HepG2 (cell line): ENCODE measurements around the gene SUPV3L1. TPM values are rescaled to one million over a fixed set of nuclear protein-coding genes. Genes with fewer than 3 reads are reported as not detected.

Source experiments
- ATF7 ChIP-seq, 2 experiments: fragments of 450-650 bp in 1 of 2; sonication (generic) in 1 of 2; formaldehyde crosslinking in 1 of 2; IDR thresholded peaks; 2 replicates each; pipeline versions ENCODE4 v1.4.0 to v1.6.1; 2016 to 2020; ENCODE audit warnings: antibody characterized with exemption in 1 of 2, mild to moderate bottlenecking in 1 of 2, missing genetic modification reagents in 1 of 2
- CEBPB ChIP-seq: IDR thresholded peaks from 2 replicates; pipeline ENCODE4 v1.6.1; 2011; ENCODE audit warnings: low read depth, low read length, improper control_type of control experiment, borderline replicate concordance
- CEBPG ChIP-seq: IDR thresholded peaks from 2 replicates; pipeline ENCODE4 v1.6.1; 2016
- CSRNP1 ChIP-seq: sonication (generic); formaldehyde crosslinking; IDR thresholded peaks from 2 replicates; pipeline ENCODE4 v1.8.1; 2023; ENCODE audit warnings: mild to moderate bottlenecking, missing genetic modification reagents
- EHMT2 ChIP-seq: fragments of 200-600 bp; sonication (generic); IDR thresholded peaks from 2 replicates; pipeline ENCODE4 v1.7.0; 2017; ENCODE audit warnings: antibody characterized with exemption, low read depth, low read length, borderline replicate concordance
- NR2F1 ChIP-seq, 2 experiments: fragments of 450-650 bp in 1 of 2; formaldehyde crosslinking in 1 of 2; IDR thresholded peaks; 2 replicates each; pipeline versions ENCODE4 v1.5.0 to v1.6.1; 2016 to 2020; ENCODE audit warnings: mild to moderate bottlenecking in 1 of 2, missing compliant biosample characterization in 1 of 2, missing genetic modification reagents in 1 of 2, moderate library complexity in 1 of 2
- POLR2G ChIP-seq: fragments of 200-400 bp; formaldehyde crosslinking; IDR thresholded peaks from 2 replicates; pipeline ENCODE4 v1.6.1; 2018; ENCODE audit warnings: mild to moderate bottlenecking, low read depth, low read length, moderate library complexity
- SAP130 ChIP-seq: IDR thresholded peaks from 2 replicates; pipeline ENCODE4 v1.6.1; 2016; ENCODE audit warnings: low read depth
- SIX1 ChIP-seq: sonication (generic); formaldehyde crosslinking; IDR thresholded peaks from 2 replicates; pipeline ENCODE4 v1.4.0; 2020; ENCODE audit warnings: missing genetic modification reagents, borderline replicate concordance
- TEAD3 ChIP-seq: optimal IDR thresholded peaks from 2 replicates; pipeline ENCODE3; 2016; ENCODE audit warnings: borderline replicate concordance
- TSC22D2 ChIP-seq: sonication (generic); formaldehyde crosslinking; IDR thresholded peaks from 2 replicates; pipeline ENCODE4 v1.5.1; 2020; ENCODE audit warnings: missing genetic modification reagents, mild to moderate bottlenecking, borderline replicate concordance
- ZNF343 ChIP-seq: sonication (generic); formaldehyde crosslinking; IDR thresholded peaks from 2 replicates; pipeline ENCODE4 v1.4.0; 2020; ENCODE audit warnings: mild to moderate bottlenecking, missing genetic modification reagents
- ZNF503 ChIP-seq: sonication (generic); formaldehyde crosslinking; IDR thresholded peaks from 2 replicates; pipeline ENCODE4 v1.4.0; 2020; ENCODE audit warnings: missing genetic modification reagents
- ZNF782 ChIP-seq: sonication (generic); formaldehyde crosslinking; IDR thresholded peaks from 2 replicates; pipeline ENCODE4 v1.4.0; 2020; ENCODE audit warnings: missing genetic modification reagents, mild to moderate bottlenecking, borderline replicate concordance
- polyA plus RNA-seq, 8 experiments: library from polyadenylated mRNA; depleted of rRNA in 3 of 8; stranded (reverse) in 7 of 8; unstranded in 1 of 8; fragments of >200 nt; fragmentation: Illumina TruSeq in 4 of 8; extraction: Trizol in 4 of 8; gene quantifications; 2 replicates each; pipeline versions ENCODE4 v1.2.1 to v1.2.3, GENCODE V29; 2011 to 2016; ENCODE audit warnings: low read depth in 4 of 8, missing spikeins in 1 of 8, mixed read lengths in 1 of 8; ENCODE audit not compliant: insufficient read depth in 1 of 8
- total RNA-seq, 5 experiments: library from RNA; depleted of rRNA; stranded (reverse); fragments of >200 nt; fragmentation: Illumina TruSeq; extraction: Trizol; gene quantifications; 2 replicates each; pipeline ENCODE4 v1.2.3, GENCODE V29; 2016; ENCODE audit warnings: low read depth in 1 of 5

SUPV3L1 gene
- total and polyA plus RNA-seq, 2 of the 13 experiments (the other 11 are each of a cell fraction or from before 2014, with no cell fraction given): 28.8 to 45.7 TPM

GRCh38 chr10:69217119-69217754 lies 37.2 kb downstream of the SUPV3L1 start (continued):
- TF ChIP-seq SIX1: no peak
- no peak for TF ChIP-seq ZNF782 (CRISPR knock-in tag)
- no peak for TF ChIP-seq TSC22D2 (CRISPR knock-in tag)
- peak; percentile 71 for TF ChIP-seq CEBPG
- no peak for TF ChIP-seq EHMT2
- no peak for TF ChIP-seq ZNF343 (CRISPR knock-in tag)
- TF ChIP-seq CSRNP1 (CRISPR knock-in tag): no peak
- 0 out of 2 replicates have a peak, but pooled peaks have one; percentile 11 for TF ChIP-seq SAP130 (CRISPR knock-in tag)
- peak; percentile 80; the same call in 1 of the 2 replicates for TF ChIP-seq CEBPB
- TF ChIP-seq NR2F1 (CRISPR knock-in tag; IDR thresholded peaks at IDR 0.05): no peak
- no peak for TF ChIP-seq POLR2G
- TF ChIP-seq ATF7 (IDR thresholded peaks at IDR 0.05): peak; percentile 72
- no peak for TF ChIP-seq ATF7 (CRISPR knock-in tag; IDR thresholded peaks at IDR 0.05)
- peak; percentile 42 for TF ChIP-seq TEAD3 (CRISPR knock-in tag)
- no peak for TF ChIP-seq ZNF503 (CRISPR knock-in tag)
